Ovary (tissue), 9 donors: Measurements from ENCODE around the gene PAQR5. TPM values are rescaled to one million over a fixed set of nuclear protein-coding genes. Genes with fewer than 3 reads are reported as not detected.

Experiments
- DNase-seq, 5 donors: peaks; one replicate each; pipeline ENCODE4 v3.0.0-alpha.2; 2019 to 2020
- H3K27ac ChIP-seq, 2 donors: fragments of 200-600 bp; one replicate each; pipeline versions ENCODE4 v1.5.1 to v1.8.0; 2019 to 2022
- H3K27me3 ChIP-seq: fragments of 200-600 bp; one replicate; pipeline ENCODE4 v1.8.0; 2022
- H3K36me3 ChIP-seq: fragments of 200-600 bp; sonication (generic); one replicate; pipeline ENCODE4 v1.5.1; 2019
- H3K4me1 ChIP-seq: one replicate; pipeline ENCODE4 v1.8.1; 2013; ENCODE audit warnings: mild to moderate bottlenecking, moderate library complexity; ENCODE audit not compliant: insufficient read depth
- H3K4me3 ChIP-seq: fragments of 200-600 bp; sonication (generic); one replicate; pipeline ENCODE4 v1.5.1; 2017
- H3K9me3 ChIP-seq, 2 donors: fragments of 200-600 bp in 1 of 2; sonication (generic) in 1 of 2; one replicate each; pipeline versions ENCODE4 v1.5.1 to v1.8.1; 2013 to 2019; ENCODE audit warnings: mild to moderate bottlenecking in 1 of 2, moderate library complexity in 1 of 2
- CTCF ChIP-seq, 3 donors: fragments of 450-650 bp in 2 of 3; fragments of 200-600 bp in 1 of 3; IDR thresholded peaks; one replicate each; pipeline versions ENCODE4 v1.5.1 to v1.8.0; 2016 to 2022; ENCODE audit warnings: antibody characterized with exemption in 3 of 3, mild to moderate bottlenecking in 1 of 3
- EP300 ChIP-seq: sonication (generic); formaldehyde crosslinking; IDR thresholded peaks from one replicate; pipeline ENCODE4 v1.6.1; 2017; ENCODE audit warnings: antibody characterized with exemption
- POLR2A ChIP-seq: fragments of 450-650 bp; IDR thresholded peaks from one replicate; pipeline ENCODE4 v1.6.1; 2017; ENCODE audit warnings: antibody characterized with exemption, mild to moderate bottlenecking, moderate library complexity
- WGBS, 3 donors: extraction: QIAGEN DNeasy Blood & Tissue Kit in 1 of 3; methylation state at CpG; one replicate each; pipeline versions ENCODE4 v1.1.5 to v1.1.7; 2013 to 2017; 5-methylcytosine and 5-hydroxymethylcytosine counted together
- intact Hi-C, 4 donors: fragments of 100-400 bp; cut with DNase I; formaldehyde crosslinking; loops; one replicate each; pipeline versions ENCODE4 v1.11.0 to v1.15.1; 2022 to 2023
- polyA plus RNA-seq, 2 donors: library from polyadenylated mRNA; stranded (reverse); fragments of 200-250 nt in 1 of 2; fragments of 350-450 nt in 1 of 2; fragmentation: Illumina TruSeq in 1 of 2; extraction: RNeasy Lipid Tissue Mini Kit (QIAGEN cat#74804) in 1 of 2; gene quantifications; one replicate each; pipeline ENCODE4 v1.2.3, GENCODE V29; 2013 to 2014
- total RNA-seq, 7 donors: library from RNA; depleted of rRNA in 2 of 7; stranded (reverse); fragments of >200 nt in 2 of 7; fragmentation: NEBNext Ultra II Directional in 3 of 7; extraction: Animal tissue kit (Norgen Biotek cat#: 25700) in 3 of 7; gene quantifications; one replicate each; pipeline versions ENCODE4 v1.1.0 to v1.2.4, GENCODE V29; 2016 to 2023
- donor health status: DM: no; HTN: no; CAD: no; lungs with moderate emphysema.
- donor health status: DM: no; HTN: no; CAD: no.
- donor health status: Bipolar disorder and iron deficiency.
- donor health status: DM: yes; HTN: yes; CAD: no.
- donor health status: DM: no; HTN: no; CAD: no.
- donor health status: DM: yes; HTN: yes; CAD: no.

Gene PAQR5
- total and polyA plus RNA-seq, 9 donors, result 0.12 to 2.4 (median 0.66) TPM

DNA sequence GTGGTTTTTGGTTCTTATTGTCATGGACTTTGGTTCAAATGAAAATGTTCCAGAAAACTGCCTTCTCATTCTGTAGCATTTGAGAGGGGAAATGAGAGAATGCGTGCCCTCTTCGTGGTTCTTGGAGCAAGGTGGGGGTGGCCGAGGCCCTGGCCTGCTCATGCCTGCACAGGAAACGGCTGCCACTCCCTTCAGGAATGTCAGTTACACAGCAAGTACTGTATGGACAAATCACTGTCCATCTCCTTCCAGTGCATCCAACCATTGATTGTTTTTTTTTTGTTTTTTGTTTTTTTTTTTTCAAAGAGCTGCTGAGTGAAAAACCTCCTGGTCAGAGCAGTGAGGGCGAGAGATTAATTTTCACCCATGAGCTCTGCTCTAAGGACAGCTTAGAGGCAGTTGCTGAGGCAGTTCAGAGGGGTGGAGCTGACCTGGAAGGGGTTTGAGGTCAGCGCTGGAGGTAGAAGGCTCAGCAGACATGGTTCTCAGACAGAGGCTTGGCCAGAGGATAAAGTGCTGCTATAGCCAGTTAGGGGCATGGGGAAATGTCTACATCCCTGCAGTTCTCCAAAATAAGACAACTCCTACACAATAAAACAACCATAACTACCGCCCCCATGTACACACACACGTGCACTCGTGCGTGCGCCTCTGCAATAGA, 95.2 kb downstream of the PAQR5 start:
- WGBS, 3 donors, result 43 to 51% (median 47%) methylated on average over 11 of the region's 11 CpGs
- H3K27me3 ChIP-seq, result no peaks in the 10 kb centered on the region
- DNase-seq, result no peak
- no peak for TF ChIP-seq CTCF (IDR thresholded peaks at IDR 0.05)
- TF ChIP-seq POLR2A, result no peak
- no peak for TF ChIP-seq EP300
- intact Hi-C loops, result loop anchor here (2.0 to 5.0 kb wide), 2 partner anchors 335 to 337 kb away; no protein-coding TSS in a partner anchor
- H3K4me3 ChIP-seq, result no peak overlapping the region
- H3K9me3 ChIP-seq, result no peaks in the 10 kb centered on the region
- no peaks in the 10 kb centered on the region for H3K36me3 ChIP-seq
- H3K4me1 ChIP-seq, result no peaks in the 10 kb centered on the region
- H3K27ac ChIP-seq, result peak overlapping the region in 1 of 2 donors; percentile 26

DNA sequence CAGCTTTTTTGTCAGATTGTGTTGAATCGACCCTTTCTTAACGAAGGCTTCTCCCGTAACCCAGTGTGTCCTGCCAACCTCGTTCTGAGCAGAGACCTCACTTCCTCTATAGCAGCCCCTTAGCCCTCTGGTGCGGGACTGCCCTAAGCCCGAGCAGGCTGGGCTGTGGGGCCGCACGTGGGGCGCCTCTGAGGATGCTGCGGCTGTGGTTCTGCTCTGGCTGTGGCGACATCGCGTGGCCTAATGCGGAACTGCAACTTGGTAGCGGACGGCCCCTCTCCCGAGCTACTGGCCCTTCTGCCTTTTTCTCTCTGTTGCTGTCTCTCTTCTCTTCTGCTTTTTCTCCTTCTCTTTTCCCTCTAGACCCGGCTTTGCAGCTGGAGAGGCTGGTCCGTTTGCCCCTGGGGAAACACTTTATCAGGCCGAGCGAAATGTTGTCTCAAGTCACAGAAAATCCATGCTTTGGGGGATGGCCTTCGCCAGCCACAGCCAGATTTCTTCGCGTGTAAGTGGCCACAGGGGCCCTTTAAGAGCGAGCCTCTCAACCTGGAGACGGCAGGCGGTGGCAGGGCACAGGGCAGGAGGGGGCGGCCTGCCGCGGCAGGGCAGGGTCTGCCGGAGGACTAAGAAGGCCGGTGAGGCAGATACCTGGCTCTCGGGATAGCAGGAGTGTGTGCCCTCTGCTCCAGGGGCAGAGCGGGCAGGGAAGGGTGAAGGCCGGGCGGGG, 96.0 kb downstream of the PAQR5 start:
- Histone ChIP-seq H3K36me3 (no peaks in the 10 kb centered on the region), H3K9me3 (no peaks in the 10 kb centered on the region), H3K27ac (peak overlapping the region in 1 of 2 donors; percentile 26), H3K4me1 (no peaks in the 10 kb centered on the region), H3K27me3 (no peaks in the 10 kb centered on the region), H3K4me3 (peak overlapping the region; percentile 7)
- intact Hi-C loops, result loop anchor here (2.0 to 5.0 kb wide), 2 partner anchors 336 to 337 kb away; no protein-coding TSS in a partner anchor
- WGBS, 3 donors, result 17 to 24% (median 21%) methylated on average over 36 of the region's 36 CpGs
- peak; percentile 82 to 94 (median 89) for DNase-seq
- TF ChIP-seq EP300, result no peak
- no peak for TF ChIP-seq POLR2A
- peak; percentile 83 to 94 (median 92) for TF ChIP-seq CTCF (IDR thresholded peaks at IDR 0.05)

GRCh38 chr15:69395460-69395859, 96.7 kb downstream of the PAQR5 start:
- no peaks in the 10 kb centered on the region for H3K9me3 ChIP-seq
- intact Hi-C loops, result loop anchor here in 3 of 4 donors (2.0 kb wide), 1 partner anchor 337 kb away; no protein-coding TSS in a partner anchor
- no peak for TF ChIP-seq CTCF (IDR thresholded peaks at IDR 0.05)
- no peak for TF ChIP-seq EP300
- TF ChIP-seq POLR2A, result no peak
- no peaks in the 10 kb centered on the region for H3K36me3 ChIP-seq
- DNase-seq, result no peak
- H3K4me3 ChIP-seq, result no peak overlapping the region
- no peaks in the 10 kb centered on the region for H3K4me1 ChIP-seq
- 82 to 90% (median 82%) methylated on average over 10 of the region's 10 CpGs for WGBS, 3 donors
- H3K27me3 ChIP-seq, result no peaks in the 10 kb centered on the region
- no peak overlapping the region for H3K27ac ChIP-seq

- H3K4me1 ChIP-seq, result no peaks in the 10 kb centered on the region
- TF ChIP-seq EP300 (no peak), CTCF (IDR thresholded peaks at IDR 0.05) (no peak), POLR2A (no peak)
- H3K27me3 ChIP-seq, result no peaks in the 10 kb centered on the region
- no peak for DNase-seq
- intact Hi-C loops, result loop anchor here in 3 of 4 donors (2.0 kb wide), 1 partner anchor 337 kb away; no protein-coding TSS in a partner anchor
- no peak overlapping the region for H3K27ac ChIP-seq
- WGBS, 3 donors, result 81 to 94% (median 87%) methylated on average over 5 of the region's 5 CpGs
- no peaks in the 10 kb centered on the region for H3K9me3 ChIP-seq
- H3K36me3 ChIP-seq, result no peaks in the 10 kb centered on the region
- no peak overlapping the region for H3K4me3 ChIP-seq
Measured at GRCh38 chr15:69395991-69396390, 97.3 kb downstream of the PAQR5 start.
